ENCODE data around the gene C5.

GRCh38 chr9:120928015-120928482 is 122.0 kb downstream of the C5 start:
- no peak for TF ChIP-seq POLR2A (IDR thresholded peaks at IDR 0.05)
- TF ChIP-seq CTCF (IDR thresholded peaks at IDR 0.05), result no peak

Data from transverse colon (tissue), 3 donors.